ENCODE measurements around the gene POU4F1. TPM values are rescaled to one million over a fixed set of nuclear protein-coding genes. Genes with fewer than 3 reads are reported as not detected.

Gene POU4F1
- total RNA-seq, 1 donor from 2014 or later, result 0.23 TPM

GRCh38 chr13:78602561-78603239 is 652 bp downstream of the POU4F1 start:
- peaks cover 29% of the 10 kb centered on the region for H3K4me1 Mint-ChIP-seq (ENCODE audit: low read depth)

GRCh38 chr13:78601874-78602560 is 1.3 kb downstream of the POU4F1 start:
- Mint-ChIP-seq H3K4me1 (ENCODE audit: low read depth) (peaks cover 29% of the 10 kb centered on the region), H3K27me3 (ENCODE audit: insufficient read depth) (peaks cover 88% of the 10 kb centered on the region), H3K4me3 (peak overlapping the region; percentile 71), H3K36me3 (ENCODE audit: low read depth) (peaks cover 2% of the 10 kb centered on the region), H3K27ac (peak overlapping the region; percentile 82), H3K9me3 (no peaks in the 10 kb centered on the region)
- no peak for DNase-seq (ENCODE audit: low spot score)
- intact Hi-C loops (cut with micrococcal nuclease), result loop anchor here (5.0 kb wide), 1 partner anchor 375 kb away; no protein-coding TSS in a partner anchor

More at GRCh38 chr13:78602561-78603239, 652 bp downstream of the POU4F1 start:
- no peak for DNase-seq (ENCODE audit: low spot score)
- H3K27ac Mint-ChIP-seq, result peak overlapping the region; percentile 82
- intact Hi-C loops (cut with micrococcal nuclease), result loop anchor here (5.0 kb wide), 1 partner anchor 375 kb away; no protein-coding TSS in a partner anchor
- peaks cover 88% of the 10 kb centered on the region for H3K27me3 Mint-ChIP-seq (ENCODE audit: insufficient read depth)
- H3K9me3 Mint-ChIP-seq, result no peaks in the 10 kb centered on the region
- H3K36me3 Mint-ChIP-seq (ENCODE audit: low read depth), result peaks cover 2% of the 10 kb centered on the region
- peak overlapping the region; percentile 71 for H3K4me3 Mint-ChIP-seq

- intact Hi-C loops (cut with micrococcal nuclease), result loop anchor here (5.0 kb wide), 1 partner anchor 376 kb away; no protein-coding TSS in a partner anchor
- peaks cover 23% of the 10 kb centered on the region for H3K4me1 Mint-ChIP-seq (ENCODE audit: low read depth)
- peaks cover 88% of the 10 kb centered on the region for H3K27me3 Mint-ChIP-seq (ENCODE audit: insufficient read depth)
- peaks cover 2% of the 10 kb centered on the region for H3K36me3 Mint-ChIP-seq (ENCODE audit: low read depth)
- DNase-seq (ENCODE audit: low spot score), result no peak
- H3K9me3 Mint-ChIP-seq, result no peaks in the 10 kb centered on the region
- peak overlapping the region; percentile 57 for H3K4me3 Mint-ChIP-seq
- H3K27ac Mint-ChIP-seq, result peak overlapping the region; percentile 51
These were observed 2.1 kb downstream of the POU4F1 start for GRCh38 chr13:78601124-78601873.

- Mint-ChIP-seq H3K4me1 (ENCODE audit: low read depth) (peaks cover 23% of the 10 kb centered on the region), H3K27ac (peak overlapping the region; percentile 51), H3K36me3 (ENCODE audit: low read depth) (peaks cover 2% of the 10 kb centered on the region), H3K4me3 (peak overlapping the region; percentile 31), H3K27me3 (ENCODE audit: insufficient read depth) (peaks cover 83% of the 10 kb centered on the region), H3K9me3 (no peaks in the 10 kb centered on the region)
- intact Hi-C loops (cut with micrococcal nuclease), result loop anchor here (5.0 kb wide), 1 partner anchor 377 kb away; no protein-coding TSS in a partner anchor
- DNase-seq (ENCODE audit: low spot score), result no peak
These were observed 3.0 kb downstream of the POU4F1 start for GRCh38 chr13:78600280-78600883.

GRCh38 chr13:78599645-78600279 is 3.6 kb downstream of the POU4F1 start:
- Mint-ChIP-seq H3K9me3 (no peaks in the 10 kb centered on the region), H3K4me3 (peak overlapping the region; percentile 15), H3K27me3 (ENCODE audit: insufficient read depth) (peaks cover 82% of the 10 kb centered on the region), H3K36me3 (ENCODE audit: low read depth) (peaks cover 2% of the 10 kb centered on the region), H3K4me1 (ENCODE audit: low read depth) (peaks cover 21% of the 10 kb centered on the region), H3K27ac (no peak overlapping the region)
- no peak for DNase-seq (ENCODE audit: low spot score)
- intact Hi-C loops (cut with micrococcal nuclease), result loop anchor here (1.0 to 5.0 kb wide), 3 partner anchors 9 to 1743 kb away; partner anchors contain the start of gene SPRY2

- peaks cover 2% of the 10 kb centered on the region for H3K36me3 Mint-ChIP-seq (ENCODE audit: low read depth)
These were observed 4.2 kb downstream of the POU4F1 start for GRCh38 chr13:78598966-78599644.

GRCh38 chr13:78598116-78598781 is 5.1 kb downstream of the POU4F1 start:
- intact Hi-C loops (cut with micrococcal nuclease), result loop anchor here (5.0 kb wide), 1 partner anchor 1744 kb away; the partner anchor contains the start of gene SPRY2
- Mint-ChIP-seq H3K27me3 (ENCODE audit: insufficient read depth) (peaks cover 82% of the 10 kb centered on the region), H3K4me1 (ENCODE audit: low read depth) (peaks cover 8% of the 10 kb centered on the region), H3K27ac (no peak overlapping the region), H3K36me3 (ENCODE audit: low read depth) (peaks cover 2% of the 10 kb centered on the region), H3K9me3 (no peaks in the 10 kb centered on the region), H3K4me3 (no peak overlapping the region)
- DNase-seq (ENCODE audit: low spot score), result no peak

More at GRCh38 chr13:78598966-78599644, 4.2 kb downstream of the POU4F1 start:
- H3K27me3 Mint-ChIP-seq (ENCODE audit: insufficient read depth), result peaks cover 82% of the 10 kb centered on the region
- H3K4me3 Mint-ChIP-seq, result peak overlapping the region; percentile 15
- no peak overlapping the region for H3K27ac Mint-ChIP-seq
- DNase-seq (ENCODE audit: low spot score), result no peak
- peaks cover 14% of the 10 kb centered on the region for H3K4me1 Mint-ChIP-seq (ENCODE audit: low read depth)
- H3K9me3 Mint-ChIP-seq, result no peaks in the 10 kb centered on the region
- intact Hi-C loops (cut with micrococcal nuclease), result loop anchor here (1.0 to 5.0 kb wide), 2 partner anchors 9 to 1743 kb away; partner anchors contain the start of gene SPRY2

GRCh38 chr13:78597602-78597932 is 5.8 kb downstream of the POU4F1 start:
- Mint-ChIP-seq H3K4me3 (no peak overlapping the region), H3K27me3 (ENCODE audit: insufficient read depth) (peaks cover 85% of the 10 kb centered on the region), H3K9me3 (no peaks in the 10 kb centered on the region), H3K27ac (peak overlapping the region; percentile 34), H3K36me3 (ENCODE audit: low read depth) (peaks cover 2% of the 10 kb centered on the region), H3K4me1 (ENCODE audit: low read depth) (peaks cover 5% of the 10 kb centered on the region)
- intact Hi-C loops (cut with micrococcal nuclease), result loop anchor here (5.0 kb wide), 1 partner anchor 1745 kb away; the partner anchor contains the start of gene SPRY2
- no peak for DNase-seq (ENCODE audit: low spot score)

- Mint-ChIP-seq H3K27ac (peak overlapping the region; percentile 34), H3K27me3 (ENCODE audit: insufficient read depth) (peaks cover 86% of the 10 kb centered on the region), H3K4me1 (ENCODE audit: low read depth) (no peaks in the 10 kb centered on the region), H3K4me3 (no peak overlapping the region), H3K9me3 (no peaks in the 10 kb centered on the region), H3K36me3 (ENCODE audit: low read depth) (peaks cover 2% of the 10 kb centered on the region)
- DNase-seq (ENCODE audit: low spot score), result no peak
- intact Hi-C loops (cut with micrococcal nuclease), result loop anchor here (5.0 kb wide), 1 partner anchor 1745 kb away; the partner anchor contains the start of gene SPRY2
These were observed 6.4 kb downstream of the POU4F1 start for GRCh38 chr13:78596736-78597601.

- no peak for DNase-seq (ENCODE audit: low spot score)
- Mint-ChIP-seq H3K4me3 (no peak overlapping the region), H3K36me3 (ENCODE audit: low read depth) (peaks cover 2% of the 10 kb centered on the region), H3K4me1 (ENCODE audit: low read depth) (no peaks in the 10 kb centered on the region), H3K9me3 (no peaks in the 10 kb centered on the region), H3K27me3 (ENCODE audit: insufficient read depth) (peaks cover 88% of the 10 kb centered on the region), H3K27ac (no peak overlapping the region)
- intact Hi-C loops (cut with micrococcal nuclease), result loop anchor here (5.0 kb wide), 1 partner anchor 1746 kb away; the partner anchor contains the start of gene SPRY2
These were observed 7.0 kb downstream of the POU4F1 start for GRCh38 chr13:78596399-78596735.
